OCI-LY7 (cell line): ENCODE results near the gene ANLN. TPM values are rescaled to one million over a fixed set of nuclear protein-coding genes. Genes with fewer than 3 reads are reported as not detected.
A peak's percentile ranks its signal among the peaks of the same experiment; 100 is the strongest.

ENCODE experiments used
- BruUV-seq: library from RNA; stranded (reverse); fragments of 400-500 nt; replicated peaks from 2 replicates; lab custom pipeline; 2021; lab: Mats Ljungman, UMichigan
- CTCF ChIA-PET: fragments of 300-600 bp; sonication (Branson Sonifier 250); formaldehyde crosslinking; loops from one replicate; lab custom pipeline; 2022; ENCODE audit warnings: antibody characterized with exemption; ENCODE audit not compliant: unreplicated experiment; lab: Charles Lee
- POLR2A ChIA-PET: fragments of 300-600 bp; sonication (Branson Sonifier 250); formaldehyde crosslinking; loops from one replicate; lab custom pipeline; 2022; ENCODE audit warnings: antibody characterized with exemption; lab: Charles Lee
- DNase-seq: peaks from one replicate; pipeline ENCODE4 v3.0.0-alpha.2; 2015; ENCODE audit warnings: low spot score
- H2AFZ ChIP-seq: fragments of 200-600 bp; sonication (generic), shearing (Covaris generic); 2 replicates; pipeline ENCODE4 v1.6.1; 2014; ENCODE audit warnings: mild to moderate bottlenecking, antibody characterized with exemption, low read length, moderate library complexity
- H3K27ac ChIP-seq: fragments of 200-600 bp; sonication (generic); 2 replicates; pipeline ENCODE4 v1.5.1; 2014; ENCODE audit warnings: mixed run types, low read depth, mild to moderate bottlenecking, moderate library complexity, low read length, inconsistent platforms; ENCODE audit not compliant: poor library complexity, severe bottlenecking
- H3K36me3 ChIP-seq: fragments of 200-600 bp; sonication (generic); 2 replicates; pipeline ENCODE4 v1.6.1; 2014; ENCODE audit warnings: mild to moderate bottlenecking, antibody characterized with exemption, low read length, moderate library complexity, mixed read lengths; ENCODE audit not compliant: insufficient read depth
- H3K4me1 ChIP-seq: fragments of 200-600 bp; sonication (generic); 2 replicates; pipeline ENCODE4 v1.5.1; 2014; ENCODE audit warnings: mild to moderate bottlenecking, low read length; ENCODE audit not compliant: insufficient read depth, poor library complexity, severe bottlenecking
- H3K4me2 ChIP-seq: fragments of 200-600 bp; sonication (generic); 2 replicates; pipeline ENCODE4 v1.6.1; 2014; ENCODE audit warnings: mild to moderate bottlenecking, low read length
- H3K4me3 ChIP-seq: fragments of 200-600 bp; sonication (generic); 2 replicates; pipeline ENCODE4 v1.5.1; 2014; ENCODE audit warnings: mild to moderate bottlenecking, low read depth, low read length; ENCODE audit not compliant: poor library complexity, severe bottlenecking
- H3K79me2 ChIP-seq: fragments of 200-600 bp; sonication (generic); 2 replicates; pipeline ENCODE4 v1.6.1; 2016; ENCODE audit warnings: low read depth, mild to moderate bottlenecking, low read length, moderate library complexity, mixed read lengths; ENCODE audit not compliant: insufficient read depth
- H3K9me2 ChIP-seq: fragments of 200-600 bp; sonication (generic); 2 replicates; pipeline ENCODE4 v1.6.1; 2016; ENCODE audit warnings: mild to moderate bottlenecking, low read length, mixed read lengths; ENCODE audit not compliant: insufficient read depth
- H3K9me3 ChIP-seq: fragments of 200-600 bp; sonication (generic); 2 replicates; pipeline ENCODE4 v1.6.1; 2014; ENCODE audit warnings: mild to moderate bottlenecking, mixed run types, low read length, mixed read lengths
- H4K20me1 ChIP-seq: fragments of 200-600 bp; sonication (generic); 2 replicates; pipeline ENCODE4 v1.6.1; 2014; ENCODE audit warnings: mild to moderate bottlenecking, antibody characterized with exemption, low read length, moderate library complexity, mixed read lengths; ENCODE audit not compliant: insufficient read depth
- CTCF ChIP-seq: fragments of 200-600 bp; sonication (generic); conservative IDR thresholded peaks from 2 replicates; pipeline ENCODE4 v1.5.1; 2014; ENCODE audit warnings: mild to moderate bottlenecking, antibody characterized with exemption, low read length, moderate library complexity, mixed read lengths
- EZH2phosphoT487 ChIP-seq: fragments of 200-600 bp; sonication (generic); IDR thresholded peaks from 2 replicates; pipeline ENCODE4 v1.6.1; 2018; ENCODE audit warnings: low read depth, borderline replicate concordance, mild to moderate bottlenecking, mixed run types, antibody characterized with exemption, low read length, moderate library complexity, mixed read lengths
- intact Hi-C: fragments of 100-400 bp; cut with micrococcal nuclease; formaldehyde crosslinking; loops from one replicate; pipeline ENCODE4 v1.10.0; 2022; ENCODE audit not compliant: unreplicated experiment
- total RNA-seq, 2 experiments: library from RNA; depleted of rRNA in 1 of 2; stranded (reverse); fragments of >200 nt in 1 of 2; shearing (Covaris generic) in 1 of 2; gene quantifications; 2 replicates each; pipeline ENCODE4 v1.2.3, GENCODE V29; 2014 to 2022

The ANLN gene
- total RNA-seq, 2 experiments from 2014 or later, result 56.5 to 71.0 TPM

- POLR2A ChIA-PET, result interaction anchor here (0.9 to 2.2 kb wide), 3 partner anchors 13 to 28 kb away, joined by 4 to 8 read pairs (median 4); no protein-coding TSS in a partner anchor
- CTCF ChIA-PET, result interaction anchor here (0.6 kb wide), 1 partner anchor 10 kb away, joined by 3 read pairs; no protein-coding TSS in a partner anchor
- BruUV-seq, result no TSS peak
- Histone ChIP-seq H2AFZ (no peak overlapping the region), H3K4me1 (peaks cover 31% of the 10 kb centered on the region), H4K20me1 (peaks cover 13% of the 10 kb centered on the region), H3K79me2 (peaks cover 88% of the 10 kb centered on the region), H3K4me2 (peak overlapping the region; percentile 28; the same call in 1 of the 2 replicates), H3K4me3 (peak overlapping the region; percentile 6), H3K36me3 (peaks cover 67% of the 10 kb centered on the region), H3K9me2 (no peaks in the 10 kb centered on the region), H3K27ac (no peak overlapping the region), H3K9me3 (peaks cover 18% of the 10 kb centered on the region; the same call in 1 of the 2 replicates)
- intact Hi-C loops, result loop anchor here (10.0 kb wide), 1 partner anchor 699 kb away; the partner anchor contains the start of gene HERPUD2
- peak; percentile 15 for DNase-seq
- TF ChIP-seq CTCF (no peak), EZH2phosphoT487 (no peak)
Measured at GRCh38 chr7:36393826-36394225, 4.2 kb downstream of the ANLN start.

GRCh38 chr7:36395171-36395894, 5.7 kb downstream of the ANLN start:
- H4K20me1 ChIP-seq, result peaks cover 13% of the 10 kb centered on the region
- CTCF ChIA-PET, result no interaction called here
- H3K4me1 ChIP-seq, result peaks cover 24% of the 10 kb centered on the region
- peaks cover 18% of the 10 kb centered on the region; the same call in 1 of the 2 replicates for H3K9me3 ChIP-seq
- no peak for DNase-seq
- H3K27ac ChIP-seq, result no peak overlapping the region
- intact Hi-C loops, result loop anchor here (10.0 kb wide), 1 partner anchor 701 kb away; the partner anchor contains the start of gene HERPUD2
- TF ChIP-seq EZH2phosphoT487 (no peak), CTCF (no peak)
- no peaks in the 10 kb centered on the region for H3K9me2 ChIP-seq
- no peak overlapping the region for H3K4me2 ChIP-seq
- H3K4me3 ChIP-seq, result no peak overlapping the region
- POLR2A ChIA-PET, result no interaction called here
- H3K36me3 ChIP-seq, result peaks cover 82% of the 10 kb centered on the region
- BruUV-seq, result no TSS peak
- H2AFZ ChIP-seq, result no peak overlapping the region
- peaks cover 82% of the 10 kb centered on the region for H3K79me2 ChIP-seq

GRCh38 chr7:36396150-36396549, 6.5 kb downstream of the ANLN start:
- H3K4me3 ChIP-seq, result no peak overlapping the region
- ChIA-PET CTCF (no interaction called here), POLR2A (interaction anchor here (0.7 kb wide), 1 partner anchor 148 kb away, joined by 3 read pairs; no protein-coding TSS in a partner anchor)
- no peak for TF ChIP-seq EZH2phosphoT487
- no peak for TF ChIP-seq CTCF
- H3K4me1 ChIP-seq, result peaks cover 24% of the 10 kb centered on the region
- H3K9me2 ChIP-seq, result no peaks in the 10 kb centered on the region
- peaks cover 6% of the 10 kb centered on the region; the same call in 1 of the 2 replicates for H4K20me1 ChIP-seq
- no peak overlapping the region for H3K27ac ChIP-seq
- H3K4me2 ChIP-seq, result no peak overlapping the region
- H3K79me2 ChIP-seq, result peaks cover 74% of the 10 kb centered on the region
- DNase-seq, result no peak
- H3K9me3 ChIP-seq, result peaks cover 18% of the 10 kb centered on the region; the same call in 1 of the 2 replicates
- BruUV-seq, result no TSS peak
- H3K36me3 ChIP-seq, result peaks cover 90% of the 10 kb centered on the region
- intact Hi-C loops, result loop anchor here (10.0 kb wide), 1 partner anchor 701 kb away; the partner anchor contains the start of gene HERPUD2
- no peak overlapping the region for H2AFZ ChIP-seq
